ENCODE results near the gene HIRA. TPM values are rescaled to one million over a fixed set of nuclear protein-coding genes. Genes with fewer than 3 reads are reported as not detected.

Gene HIRA
- total and polyA plus RNA-seq, 9 of the 15 experiments (the other 6 are each of a cell fraction or from before 2014, with no cell fraction given), result 0.96 to 132 (median 58.4) TPM

- TF ChIP-seq HNRNPH1 (optimal IDR thresholded peaks at IDR 0.05; ENCODE audit: low read depth, low read length) (no peak), TOE1 (IDR thresholded peaks at IDR 0.05; ENCODE audit: borderline replicate concordance) (no peak), TOE1 (CRISPR knock-in tag; IDR thresholded peaks at IDR 0.05; ENCODE audit: borderline replicate concordance, low read depth) (no peak), ZC3H11A (IDR thresholded peaks at IDR 0.05; ENCODE audit: low read depth, low read length) (0 out of 2 replicates have a peak, but pooled peaks have one; percentile 51), ARID2 (IDR thresholded peaks at IDR 0.05) (no peak), SAFB (IDR thresholded peaks at IDR 0.05; ENCODE audit: borderline replicate concordance, low read depth, low read length) (no peak), IFI16 (CRISPR knock-in tag; IDR thresholded peaks at IDR 0.05) (no peak), PCBP2 (IDR thresholded peaks at IDR 0.05; ENCODE audit: low read depth, low read length, poor library complexity, severe bottlenecking) (no peak), KLF1 (tag; IDR thresholded peaks at IDR 0.05) (no peak), ERF (CRISPR knock-in tag; IDR thresholded peaks at IDR 0.05) (0 out of 2 replicates have a peak, but pooled peaks have one; percentile 71), ZNF318 (IDR thresholded peaks at IDR 0.05; ENCODE audit: borderline replicate concordance in 1 of 2, low read depth in 1 of 2) (no peak), STAG1 (CRISPR knock-in tag; IDR thresholded peaks at IDR 0.05; ENCODE audit: borderline replicate concordance) (no peak), ZNF436 (CRISPR knock-in tag; IDR thresholded peaks at IDR 0.05) (peak; percentile 6; the same call in 1 of the 2 replicates), TCF15 (CRISPR knock-in tag; IDR thresholded peaks at IDR 0.05) (no peak; the same call in 1 of the 2 replicates), TBL1XR1 (IDR thresholded peaks at IDR 0.05; ENCODE audit: low read length in 2 of 2) (peak in 1 of 2 experiments; percentile 2; a peak in 1 of 4 replicates), ETV1 (tag; conservative IDR thresholded peaks at IDR 0.05; ENCODE audit: low read depth) (no peak; the same call in 1 of the 2 replicates), SP1 (CRISPR knock-in tag; IDR thresholded peaks at IDR 0.05) (no peak), HNRNPUL1 (IDR thresholded peaks at IDR 0.05; ENCODE audit: low read length) (no peak), PHB (CRISPR knock-in tag; IDR thresholded peaks at IDR 0.05) (no peak), ZNF431 (CRISPR knock-in tag; IDR thresholded peaks at IDR 0.05) (no peak), ZBTB17 (CRISPR knock-in tag; IDR thresholded peaks at IDR 0.05) (peak; percentile 80), HNRNPK (IDR thresholded peaks at IDR 0.05; ENCODE audit: low read depth, low read length, poor library complexity, severe bottlenecking) (no peak)
Measured at GRCh38 chr22:19448076-19448607, 16.6 kb upstream of the HIRA start (continued).
